WTC11 (cell line): Measurements from ENCODE around the gene INO80D.

Experiments used
- ATF1 ChIP-seq: sonication (generic); formaldehyde crosslinking; IDR thresholded peaks from 2 replicates; pipeline ENCODE4 v1.8.1; 2023; ENCODE audit warnings: mild to moderate bottlenecking, moderate library complexity, missing genetic modification reagents
- CREB1 ChIP-seq: sonication (generic); formaldehyde crosslinking; IDR thresholded peaks from 2 replicates; pipeline ENCODE4 v1.8.0; 2023; ENCODE audit warnings: mild to moderate bottlenecking, missing genetic modification reagents
- CREM ChIP-seq: sonication (generic); formaldehyde crosslinking; IDR thresholded peaks from 2 replicates; pipeline ENCODE4 v1.8.1; 2022; ENCODE audit warnings: mild to moderate bottlenecking, missing genetic modification reagents, moderate library complexity
- SMAD3 ChIP-seq: sonication (generic); formaldehyde crosslinking; IDR thresholded peaks from 2 replicates; pipeline ENCODE4 v1.8.0; 2022; ENCODE audit warnings: missing genetic modification reagents, mild to moderate bottlenecking, borderline replicate concordance
- TP53 ChIP-seq: sonication (generic); formaldehyde crosslinking; IDR thresholded peaks from 2 replicates; pipeline ENCODE4 v1.8.1; 2023; ENCODE audit warnings: mild to moderate bottlenecking, missing genetic modification reagents
- ZBTB21 ChIP-seq: sonication (generic); formaldehyde crosslinking; IDR thresholded peaks from 2 replicates; pipeline ENCODE4 v1.8.1; 2023; ENCODE audit warnings: mild to moderate bottlenecking, missing genetic modification reagents, borderline replicate concordance
- TF ChIP-seq, protein P1 (sequence below): sonication (generic); formaldehyde crosslinking; IDR thresholded peaks from 2 replicates; pipeline ENCODE4 v1.8.1; 2023; ENCODE audit warnings: mild to moderate bottlenecking, missing genetic modification reagents, moderate library complexity
- TF ChIP-seq, protein P2 (sequence below): sonication (generic); formaldehyde crosslinking; IDR thresholded peaks from 2 replicates; pipeline ENCODE4 v1.8.0; 2022; ENCODE audit warnings: mild to moderate bottlenecking, missing genetic modification reagents
- TF ChIP-seq, protein P3 (sequence below): fragments of 200-600 bp; IDR thresholded peaks from 2 replicates; pipeline ENCODE4 v1.8.0; 2022; ENCODE audit warnings: antibody characterized with exemption
- TF ChIP-seq, protein P4 (sequence below): sonication (generic); formaldehyde crosslinking; IDR thresholded peaks from 2 replicates; pipeline ENCODE4 v1.8.1; 2022; ENCODE audit warnings: mild to moderate bottlenecking, moderate library complexity, missing genetic modification reagents
- TF ChIP-seq, protein P5 (sequence below): sonication (generic); formaldehyde crosslinking; IDR thresholded peaks from 2 replicates; pipeline ENCODE4 v1.8.1; 2022; ENCODE audit warnings: low read depth, mild to moderate bottlenecking, moderate library complexity, missing genetic modification reagents, borderline replicate concordance

DNA sequence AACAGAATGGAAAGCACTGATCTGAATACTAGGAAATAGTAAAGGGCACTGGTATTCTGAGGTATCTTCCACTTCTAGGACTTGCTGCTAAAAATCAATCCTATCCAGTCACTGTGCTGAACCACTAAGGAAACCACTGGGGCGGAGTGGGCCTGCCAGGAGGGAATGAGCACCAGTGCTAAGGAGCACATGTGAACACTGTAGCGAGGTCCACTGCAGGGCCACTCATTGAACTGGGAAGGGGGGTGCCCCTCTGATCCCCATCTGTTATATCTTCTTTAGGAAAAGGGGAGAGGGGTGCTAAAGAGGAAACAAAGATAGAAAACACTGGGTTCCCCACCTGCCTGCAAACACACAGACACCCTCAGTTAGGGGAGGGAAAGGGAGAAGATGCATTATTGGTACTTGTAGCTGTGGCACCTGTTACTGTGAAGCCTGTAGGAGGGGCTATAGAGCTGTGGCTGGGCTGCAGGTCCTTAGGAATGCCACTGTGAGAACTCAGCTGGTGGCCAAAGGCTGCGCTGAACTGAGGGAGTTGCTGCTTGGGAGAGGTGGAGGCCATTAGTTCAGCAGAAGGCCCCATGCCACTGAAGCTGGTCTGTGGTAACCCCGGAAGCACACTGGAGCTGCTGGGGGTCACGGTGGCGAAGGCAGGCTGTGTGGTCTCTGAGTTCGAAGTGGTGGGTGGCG lies 81.8 kb downstream of the INO80D start:
- TF ChIP-seq, protein P1, sequence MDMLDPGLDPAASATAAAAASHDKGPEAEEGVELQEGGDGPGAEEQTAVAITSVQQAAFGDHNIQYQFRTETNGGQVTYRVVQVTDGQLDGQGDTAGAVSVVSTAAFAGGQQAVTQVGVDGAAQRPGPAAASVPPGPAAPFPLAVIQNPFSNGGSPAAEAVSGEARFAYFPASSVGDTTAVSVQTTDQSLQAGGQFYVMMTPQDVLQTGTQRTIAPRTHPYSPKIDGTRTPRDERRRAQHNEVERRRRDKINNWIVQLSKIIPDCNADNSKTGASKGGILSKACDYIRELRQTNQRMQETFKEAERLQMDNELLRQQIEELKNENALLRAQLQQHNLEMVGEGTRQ (CRISPR knock-in tag) = no peak
- TF ChIP-seq TP53 (CRISPR knock-in tag) (no peak; the same call in 1 of the 2 replicates), ATF1 (no peak), CREB1 (no peak), CREM (CRISPR knock-in tag) (no peak), SMAD3 (no peak), ZBTB21 (CRISPR knock-in tag) (no peak)
- TF ChIP-seq, protein P2, sequence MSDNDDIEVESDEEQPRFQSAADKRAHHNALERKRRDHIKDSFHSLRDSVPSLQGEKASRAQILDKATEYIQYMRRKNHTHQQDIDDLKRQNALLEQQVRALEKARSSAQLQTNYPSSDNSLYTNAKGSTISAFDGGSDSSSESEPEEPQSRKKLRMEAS = no peak
- TF ChIP-seq, protein P3, sequence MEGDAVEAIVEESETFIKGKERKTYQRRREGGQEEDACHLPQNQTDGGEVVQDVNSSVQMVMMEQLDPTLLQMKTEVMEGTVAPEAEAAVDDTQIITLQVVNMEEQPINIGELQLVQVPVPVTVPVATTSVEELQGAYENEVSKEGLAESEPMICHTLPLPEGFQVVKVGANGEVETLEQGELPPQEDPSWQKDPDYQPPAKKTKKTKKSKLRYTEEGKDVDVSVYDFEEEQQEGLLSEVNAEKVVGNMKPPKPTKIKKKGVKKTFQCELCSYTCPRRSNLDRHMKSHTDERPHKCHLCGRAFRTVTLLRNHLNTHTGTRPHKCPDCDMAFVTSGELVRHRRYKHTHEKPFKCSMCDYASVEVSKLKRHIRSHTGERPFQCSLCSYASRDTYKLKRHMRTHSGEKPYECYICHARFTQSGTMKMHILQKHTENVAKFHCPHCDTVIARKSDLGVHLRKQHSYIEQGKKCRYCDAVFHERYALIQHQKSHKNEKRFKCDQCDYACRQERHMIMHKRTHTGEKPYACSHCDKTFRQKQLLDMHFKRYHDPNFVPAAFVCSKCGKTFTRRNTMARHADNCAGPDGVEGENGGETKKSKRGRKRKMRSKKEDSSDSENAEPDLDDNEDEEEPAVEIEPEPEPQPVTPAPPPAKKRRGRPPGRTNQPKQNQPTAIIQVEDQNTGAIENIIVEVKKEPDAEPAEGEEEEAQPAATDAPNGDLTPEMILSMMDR = peak; percentile 45
- TF ChIP-seq, protein P4, sequence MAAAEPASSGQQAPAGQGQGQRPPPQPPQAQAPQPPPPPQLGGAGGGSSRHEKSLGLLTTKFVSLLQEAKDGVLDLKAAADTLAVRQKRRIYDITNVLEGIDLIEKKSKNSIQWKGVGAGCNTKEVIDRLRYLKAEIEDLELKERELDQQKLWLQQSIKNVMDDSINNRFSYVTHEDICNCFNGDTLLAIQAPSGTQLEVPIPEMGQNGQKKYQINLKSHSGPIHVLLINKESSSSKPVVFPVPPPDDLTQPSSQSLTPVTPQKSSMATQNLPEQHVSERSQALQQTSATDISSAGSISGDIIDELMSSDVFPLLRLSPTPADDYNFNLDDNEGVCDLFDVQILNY (CRISPR knock-in tag) = no peak
- TF ChIP-seq, protein P5, sequence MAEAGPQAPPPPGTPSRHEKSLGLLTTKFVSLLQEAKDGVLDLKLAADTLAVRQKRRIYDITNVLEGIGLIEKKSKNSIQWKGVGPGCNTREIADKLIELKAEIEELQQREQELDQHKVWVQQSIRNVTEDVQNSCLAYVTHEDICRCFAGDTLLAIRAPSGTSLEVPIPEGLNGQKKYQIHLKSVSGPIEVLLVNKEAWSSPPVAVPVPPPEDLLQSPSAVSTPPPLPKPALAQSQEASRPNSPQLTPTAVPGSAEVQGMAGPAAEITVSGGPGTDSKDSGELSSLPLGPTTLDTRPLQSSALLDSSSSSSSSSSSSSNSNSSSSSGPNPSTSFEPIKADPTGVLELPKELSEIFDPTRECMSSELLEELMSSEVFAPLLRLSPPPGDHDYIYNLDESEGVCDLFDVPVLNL (CRISPR knock-in tag) = no peak
